NCI-H1092 treated with DMSO at 0.1 percent for 48 hours (cell line): Measurements from ENCODE around the gene HELZ.
"Not testable (repeated sequence)": the region's sequence is repeated elsewhere in the genome, so short reads cannot be mapped to it uniquely, and the experiment has no call there.

Experiments
- DNase-seq: peaks from one replicate; lab custom pipeline; 2025; lab: John Stamatoyannopoulos, UW

The HELZ gene

GRCh38 chr17:67143318-67143717 is 101.7 kb downstream of the HELZ start:
- no peak for DNase-seq

GRCh38 chr17:67142030-67142429 is 103.0 kb downstream of the HELZ start:
- DNase-seq: not testable (repeated sequence)

- DNase-seq: no peak
Measured at GRCh38 chr17:67139784-67140665, 105.0 kb downstream of the HELZ start.

GRCh38 chr17:67139289-67139688 is 105.7 kb downstream of the HELZ start:
- DNase-seq: no peak

- no peak for DNase-seq
Measured at GRCh38 chr17:67138392-67138791, 106.6 kb downstream of the HELZ start.

GRCh38 chr17:67137860-67138259 is 107.1 kb downstream of the HELZ start:
- DNase-seq: no peak

- no peak for DNase-seq
Measured at GRCh38 chr17:67137026-67137370, 108.0 kb downstream of the HELZ start.

- no peak for DNase-seq
Measured at GRCh38 chr17:67136191-67137025, 108.6 kb downstream of the HELZ start.

- DNase-seq: no peak
Measured at GRCh38 chr17:67133161-67133560, 111.8 kb downstream of the HELZ start.

GRCh38 chr17:67132366-67132765 is 112.6 kb downstream of the HELZ start:
- DNase-seq: peak; percentile 78

- DNase-seq: no peak
Measured at GRCh38 chr17:67130768-67131167, 114.2 kb downstream of the HELZ start.

- no peak for DNase-seq
Measured at GRCh38 chr17:67129283-67129682, 115.7 kb downstream of the HELZ start.

- DNase-seq: no peak
Measured at GRCh38 chr17:67128700-67129099, 116.3 kb downstream of the HELZ start.

- DNase-seq: no peak
Measured at GRCh38 chr17:67127925-67128324, 117.1 kb downstream of the HELZ start.

GRCh38 chr17:67126983-67127382 is 118.0 kb downstream of the HELZ start:
- DNase-seq: no peak

- DNase-seq: not testable (repeated sequence)
Measured at GRCh38 chr17:67126543-67126942, 118.5 kb downstream of the HELZ start.

GRCh38 chr17:67125924-67126323 is 119.1 kb downstream of the HELZ start:
- DNase-seq: no peak

- no peak for DNase-seq
Measured at GRCh38 chr17:67125417-67125816, 119.6 kb downstream of the HELZ start.

GRCh38 chr17:67124450-67125148 is 120.4 kb downstream of the HELZ start:
- DNase-seq: no peak

- DNase-seq: no peak
Measured at GRCh38 chr17:67123699-67124098, 121.3 kb downstream of the HELZ start.

GRCh38 chr17:67121316-67121891 is 123.6 kb downstream of the HELZ start:
- DNase-seq: no peak

GRCh38 chr17:67119102-67119501 is 125.9 kb downstream of the HELZ start:
- no peak for DNase-seq
